HL-60 (cell line): Measurements from ENCODE around the gene TRIP6. TPM values are rescaled to one million over a fixed set of nuclear protein-coding genes. Genes with fewer than 3 reads are reported as not detected.
"Not testable (repeated sequence)": the region's sequence is repeated elsewhere in the genome, so short reads cannot be mapped to it uniquely, and the experiment has no call there.

ENCODE experiments used
- DNase-seq, 2 experiments: peaks; one replicate each; pipeline ENCODE4 v3.0.0-alpha.2; 2010 to 2020; ENCODE audit warnings: low read depth in 1 of 2, low spot score in 1 of 2
- H3K27ac ChIP-seq: fragments of 250-450 bp; sonication (Bioruptor Pico); replicated peaks from 2 replicates; pipeline ENCODE4 v1.5.1; 2020; ENCODE audit warnings: mild to moderate bottlenecking, moderate library complexity
- H3K27me3 ChIP-seq: fragments of 250-450 bp; sonication (Bioruptor Pico); 2 replicates; pipeline ENCODE4 v1.5.1; 2021; ENCODE audit warnings: mild to moderate bottlenecking, moderate library complexity; ENCODE audit not compliant: insufficient read depth, poor library complexity, severe bottlenecking
- H3K4me3 ChIP-seq: replicated peaks from 2 replicates; pipeline ENCODE4 v1.5.1; 2011; ENCODE audit warnings: mild to moderate bottlenecking, control low read depth, low read length; ENCODE audit not compliant: insufficient read depth
- CTCF ChIP-seq: IDR thresholded peaks from one replicate; pipeline ENCODE4 v1.5.1; 2011; ENCODE audit warnings: low read length, control low read depth, inconsistent platforms; ENCODE audit not compliant: insufficient read depth
- GABPA ChIP-seq: IDR thresholded peaks from 2 replicates; pipeline ENCODE4 v1.6.1; 2012; ENCODE audit warnings: low read depth
- POLR2AphosphoS5 ChIP-seq: IDR thresholded peaks from 2 replicates; pipeline ENCODE4 v1.6.1; 2012; ENCODE audit warnings: low read depth
- REST ChIP-seq: IDR thresholded peaks from 2 replicates; pipeline ENCODE4 v1.6.1; 2012; ENCODE audit warnings: low read depth; ENCODE audit not compliant: insufficient replicate concordance
- SPI1 ChIP-seq: IDR thresholded peaks from 2 replicates; pipeline ENCODE4 v1.6.1; 2012; ENCODE audit warnings: low read depth, mild to moderate bottlenecking, borderline replicate concordance
- microRNA-seq: library from miRNA; unstranded; fragments of <30 nt; microRNA quantifications from one replicate; pipeline ENCODE4, GENCODE V29; 2018

TRIP6 gene

GRCh38 chr7:100914879-100915447, 47.8 kb downstream of the TRIP6 start:
- no peak for TF ChIP-seq SPI1
- no peak for TF ChIP-seq GABPA
- TF ChIP-seq CTCF: no peak
- no peak for TF ChIP-seq POLR2AphosphoS5
- no peak for TF ChIP-seq REST
- Histone ChIP-seq H3K4me3 (no peak overlapping the region), H3K27me3 (no peaks in the 10 kb centered on the region), H3K27ac (no peak overlapping the region)
- DNase-seq: no peak

GRCh38 chr7:100919335-100919734, 52.1 kb downstream of the TRIP6 start:
- not testable (repeated sequence) for H3K27me3 ChIP-seq, H3K27ac ChIP-seq, DNase-seq, H3K4me3 ChIP-seq

GRCh38 chr7:100919779-100920437, 52.7 kb downstream of the TRIP6 start:
- not testable (repeated sequence) for H3K27ac ChIP-seq, DNase-seq, H3K27me3 ChIP-seq, H3K4me3 ChIP-seq

- no peak for TF ChIP-seq REST
- TF ChIP-seq CTCF: no peak
- no peak for TF ChIP-seq SPI1
- no peak for TF ChIP-seq GABPA
- TF ChIP-seq POLR2AphosphoS5: no peak
- no peak overlapping the region for H3K4me3 ChIP-seq
- no peaks in the 10 kb centered on the region for H3K27me3 ChIP-seq
- no peak for DNase-seq
- H3K27ac ChIP-seq: no peak overlapping the region
Observed at GRCh38 chr7:100921039-100921438, 53.9 kb downstream of the TRIP6 start.

Small RNA genes lying within 50 kb of the gene (microRNA-seq; reads per million reads assigned to microRNA genes)
- not detected for gene MIR6875
